ENCODE results near the gene SLC7A6OS. TPM values are rescaled to one million over a fixed set of nuclear protein-coding genes. Genes with fewer than 3 reads are reported as not detected.

Gene SLC7A6OS
- total RNA-seq, 1 experiment from 2014 or later, result 16.4 TPM

DNA sequence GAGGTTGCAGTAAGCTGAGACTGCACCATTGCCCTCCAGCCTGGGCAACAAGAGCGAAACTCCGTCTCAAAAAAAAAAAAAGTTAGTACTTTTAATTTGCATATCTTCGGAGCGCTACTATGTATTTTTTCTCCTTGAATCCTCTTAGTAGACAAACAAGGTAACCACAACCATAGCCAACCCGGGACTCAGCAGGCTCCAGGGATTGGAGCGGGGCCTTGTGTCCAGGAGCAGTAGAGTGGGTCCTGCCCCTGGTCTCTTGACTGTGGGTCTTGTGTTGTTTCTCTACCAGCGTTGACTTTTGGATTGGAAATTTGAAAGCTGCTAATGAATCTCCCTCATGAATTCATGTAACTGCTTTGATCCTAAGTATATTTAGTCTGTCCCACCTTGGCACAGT is 32.4 kb upstream of the SLC7A6OS start:
- Histone ChIP-seq H2AFZ (ENCODE audit: low read depth, low read length, poor library complexity, severe bottlenecking) (no peak overlapping the region), H3K36me3 (ENCODE audit: control insufficient read depth in 1 of 2, insufficient read depth in 2 of 2, low read length in 2 of 2) (peaks cover 31% of the 10 kb centered on the region in 2 experiments; a peak in 3 of 4 replicates), H3K27ac (ENCODE audit: low read depth, low read length) (no peak overlapping the region), H3K4me3 (replicated peaks in 1 of 2; ENCODE audit: low read depth in 1 of 2, low read length in 2 of 2) (no peak overlapping the region), H3K9me3 (ENCODE audit: control insufficient read depth in 1 of 2, insufficient read depth in 1 of 2, low read depth in 1 of 2, low read length in 2 of 2) (no peaks in the 10 kb centered on the region), H3K9ac (ENCODE audit: low read length) (no peak overlapping the region), H3K79me2 (ENCODE audit: insufficient read depth, low read length) (no peaks in the 10 kb centered on the region), H4K20me1 (ENCODE audit: insufficient read depth) (no peaks in the 10 kb centered on the region), H3K9me2 (ENCODE audit: insufficient read depth) (no peaks in the 10 kb centered on the region), H3K4me2 (ENCODE audit: low read length) (no peak overlapping the region), H3K27me3 (ENCODE audit: insufficient read depth, low read length) (no peaks in the 10 kb centered on the region), H3K4me1 (ENCODE audit: control insufficient read depth in 1 of 2, insufficient read depth in 2 of 2, low read length in 2 of 2) (no peaks in the 10 kb centered on the region)
- no peak for ATAC-seq
- BruUV-seq (replicated peaks), result no TSS peak
- intact Hi-C loops (cut with micrococcal nuclease), result no loop called here
- RAD21 ChIA-PET (ENCODE audit: low non-redundant PET in 1 of 2, low total read pairs in 2 of 2, uncharacterized antibody in 2 of 2, unreplicated experiment in 2 of 2), result no interaction called here
- CTCF ChIA-PET, result no interaction called here
- POLR2A ChIA-PET, result no interaction called here
- TF ChIP-seq ELF1 (IDR thresholded peaks at IDR 0.05; ENCODE audit: borderline replicate concordance, low read depth) (no peak), ZNF274 (IDR thresholded peaks at IDR 0.05; ENCODE audit: low read depth, low read length) (no peak), RAD21 (IDR thresholded peaks at IDR 0.05; ENCODE audit: low read depth) (no peak), JUND (IDR thresholded peaks at IDR 0.05) (no peak)
- TF ChIP-seq, protein P1, sequence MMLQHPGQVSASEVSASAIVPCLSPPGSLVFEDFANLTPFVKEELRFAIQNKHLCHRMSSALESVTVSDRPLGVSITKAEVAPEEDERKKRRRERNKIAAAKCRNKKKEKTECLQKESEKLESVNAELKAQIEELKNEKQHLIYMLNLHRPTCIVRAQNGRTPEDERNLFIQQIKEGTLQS (IDR thresholded peaks at IDR 0.05), result no peak
- TF ChIP-seq, protein P2, sequence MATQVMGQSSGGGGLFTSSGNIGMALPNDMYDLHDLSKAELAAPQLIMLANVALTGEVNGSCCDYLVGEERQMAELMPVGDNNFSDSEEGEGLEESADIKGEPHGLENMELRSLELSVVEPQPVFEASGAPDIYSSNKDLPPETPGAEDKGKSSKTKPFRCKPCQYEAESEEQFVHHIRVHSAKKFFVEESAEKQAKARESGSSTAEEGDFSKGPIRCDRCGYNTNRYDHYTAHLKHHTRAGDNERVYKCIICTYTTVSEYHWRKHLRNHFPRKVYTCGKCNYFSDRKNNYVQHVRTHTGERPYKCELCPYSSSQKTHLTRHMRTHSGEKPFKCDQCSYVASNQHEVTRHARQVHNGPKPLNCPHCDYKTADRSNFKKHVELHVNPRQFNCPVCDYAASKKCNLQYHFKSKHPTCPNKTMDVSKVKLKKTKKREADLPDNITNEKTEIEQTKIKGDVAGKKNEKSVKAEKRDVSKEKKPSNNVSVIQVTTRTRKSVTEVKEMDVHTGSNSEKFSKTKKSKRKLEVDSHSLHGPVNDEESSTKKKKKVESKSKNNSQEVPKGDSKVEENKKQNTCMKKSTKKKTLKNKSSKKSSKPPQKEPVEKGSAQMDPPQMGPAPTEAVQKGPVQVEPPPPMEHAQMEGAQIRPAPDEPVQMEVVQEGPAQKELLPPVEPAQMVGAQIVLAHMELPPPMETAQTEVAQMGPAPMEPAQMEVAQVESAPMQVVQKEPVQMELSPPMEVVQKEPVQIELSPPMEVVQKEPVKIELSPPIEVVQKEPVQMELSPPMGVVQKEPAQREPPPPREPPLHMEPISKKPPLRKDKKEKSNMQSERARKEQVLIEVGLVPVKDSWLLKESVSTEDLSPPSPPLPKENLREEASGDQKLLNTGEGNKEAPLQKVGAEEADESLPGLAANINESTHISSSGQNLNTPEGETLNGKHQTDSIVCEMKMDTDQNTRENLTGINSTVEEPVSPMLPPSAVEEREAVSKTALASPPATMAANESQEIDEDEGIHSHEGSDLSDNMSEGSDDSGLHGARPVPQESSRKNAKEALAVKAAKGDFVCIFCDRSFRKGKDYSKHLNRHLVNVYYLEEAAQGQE (IDR thresholded peaks at IDR 0.05; ENCODE audit: low read depth), result no peak
- DNase-seq (ENCODE audit: low read depth, low spot score), result no peak

DNA sequence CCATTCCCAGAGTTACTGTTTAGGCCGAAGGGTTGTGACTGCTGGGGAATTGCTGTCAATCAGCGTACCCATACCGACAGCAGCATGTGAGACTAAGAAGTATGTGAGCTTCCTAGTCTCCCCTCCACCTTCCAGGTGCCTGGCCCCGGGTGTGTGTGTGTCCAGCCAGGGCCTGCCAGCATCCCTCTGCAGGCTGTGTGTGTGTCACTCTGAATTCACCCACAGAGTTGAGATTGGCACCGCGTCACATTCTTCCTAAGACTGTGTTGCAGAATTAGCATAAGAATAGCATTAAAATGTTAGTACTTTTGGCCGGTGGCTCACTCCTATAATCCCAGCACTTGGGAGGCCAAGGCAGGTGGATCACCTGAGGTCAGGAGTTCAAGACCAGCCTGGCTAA is 31.9 kb upstream of the SLC7A6OS start:
- intact Hi-C loops (cut with micrococcal nuclease), result no loop called here
- Histone ChIP-seq H3K9me3 (ENCODE audit: control insufficient read depth in 1 of 2, insufficient read depth in 1 of 2, low read depth in 1 of 2, low read length in 2 of 2) (no peaks in the 10 kb centered on the region), H3K9ac (ENCODE audit: low read length) (no peak overlapping the region), H3K27me3 (ENCODE audit: insufficient read depth, low read length) (no peaks in the 10 kb centered on the region), H3K4me2 (ENCODE audit: low read length) (no peak overlapping the region), H2AFZ (ENCODE audit: low read depth, low read length, poor library complexity, severe bottlenecking) (no peak overlapping the region), H4K20me1 (ENCODE audit: insufficient read depth) (no peaks in the 10 kb centered on the region), H3K4me1 (ENCODE audit: control insufficient read depth in 1 of 2, insufficient read depth in 2 of 2, low read length in 2 of 2) (no peaks in the 10 kb centered on the region), H3K9me2 (ENCODE audit: insufficient read depth) (no peaks in the 10 kb centered on the region), H3K27ac (ENCODE audit: low read depth, low read length) (no peak overlapping the region), H3K4me3 (replicated peaks in 1 of 2; ENCODE audit: low read depth in 1 of 2, low read length in 2 of 2) (no peak overlapping the region), H3K79me2 (ENCODE audit: insufficient read depth, low read length) (no peaks in the 10 kb centered on the region), H3K36me3 (ENCODE audit: control insufficient read depth in 1 of 2, insufficient read depth in 2 of 2, low read length in 2 of 2) (peaks cover 30 to 31% of the 10 kb centered on the region in 2 experiments; a peak in 3 of 4 replicates)
- no TSS peak for BruUV-seq (replicated peaks)
- ChIA-PET POLR2A (no interaction called here), RAD21 (ENCODE audit: low non-redundant PET in 1 of 2, low total read pairs in 2 of 2, uncharacterized antibody in 2 of 2, unreplicated experiment in 2 of 2) (no interaction called here), CTCF (no interaction called here)
- DNase-seq (ENCODE audit: low read depth, low spot score) (no peak), ATAC-seq (no peak)
- no peak for TF ChIP-seq FOSL1 (IDR thresholded peaks at IDR 0.05; ENCODE audit: low read depth)
- no peak for TF ChIP-seq POLR2A (IDR thresholded peaks at IDR 0.05; ENCODE audit: borderline replicate concordance, extremely low read depth, insufficient read depth, insufficient read length)
- TF ChIP-seq ZFX (IDR thresholded peaks at IDR 0.05), result no peak
- no peak for TF ChIP-seq EGR1 (IDR thresholded peaks at IDR 0.05; ENCODE audit: low read depth)
- TF ChIP-seq, protein P2 (IDR thresholded peaks at IDR 0.05; ENCODE audit: low read depth), result no peak
- TF ChIP-seq CEBPB (IDR thresholded peaks at IDR 0.05; ENCODE audit: low read depth), result no peak
- TF ChIP-seq, protein P3, sequence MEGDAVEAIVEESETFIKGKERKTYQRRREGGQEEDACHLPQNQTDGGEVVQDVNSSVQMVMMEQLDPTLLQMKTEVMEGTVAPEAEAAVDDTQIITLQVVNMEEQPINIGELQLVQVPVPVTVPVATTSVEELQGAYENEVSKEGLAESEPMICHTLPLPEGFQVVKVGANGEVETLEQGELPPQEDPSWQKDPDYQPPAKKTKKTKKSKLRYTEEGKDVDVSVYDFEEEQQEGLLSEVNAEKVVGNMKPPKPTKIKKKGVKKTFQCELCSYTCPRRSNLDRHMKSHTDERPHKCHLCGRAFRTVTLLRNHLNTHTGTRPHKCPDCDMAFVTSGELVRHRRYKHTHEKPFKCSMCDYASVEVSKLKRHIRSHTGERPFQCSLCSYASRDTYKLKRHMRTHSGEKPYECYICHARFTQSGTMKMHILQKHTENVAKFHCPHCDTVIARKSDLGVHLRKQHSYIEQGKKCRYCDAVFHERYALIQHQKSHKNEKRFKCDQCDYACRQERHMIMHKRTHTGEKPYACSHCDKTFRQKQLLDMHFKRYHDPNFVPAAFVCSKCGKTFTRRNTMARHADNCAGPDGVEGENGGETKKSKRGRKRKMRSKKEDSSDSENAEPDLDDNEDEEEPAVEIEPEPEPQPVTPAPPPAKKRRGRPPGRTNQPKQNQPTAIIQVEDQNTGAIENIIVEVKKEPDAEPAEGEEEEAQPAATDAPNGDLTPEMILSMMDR (IDR thresholded peaks at IDR 0.05 in 2 of 3, conservative IDR thresholded peaks at IDR 0.05 in 1 of 3; ENCODE audit: borderline replicate concordance in 1 of 3, insufficient read depth in 1 of 3, low read depth in 2 of 3, low read length in 2 of 3), result no peak
- TF ChIP-seq ELF1 (IDR thresholded peaks at IDR 0.05; ENCODE audit: borderline replicate concordance, low read depth), result no peak
- TF ChIP-seq JUND (IDR thresholded peaks at IDR 0.05), result no peak
